HepG2 (cell line): Measurements from ENCODE around the gene CD7. TPM values are rescaled to one million over a fixed set of nuclear protein-coding genes. Genes with fewer than 3 reads are reported as not detected.

Experiments used
- AGO2 ChIP-seq: fragments of 200-400 bp; formaldehyde crosslinking; optimal IDR thresholded peaks from 2 replicates; pipeline ENCODE3; 2017; ENCODE audit warnings: mild to moderate bottlenecking, low read depth, low read length, moderate library complexity
- CENPT ChIP-seq: sonication (generic); formaldehyde crosslinking; IDR thresholded peaks from 2 replicates; pipeline ENCODE4 v1.8.0; 2022; ENCODE audit warnings: low read depth, mild to moderate bottlenecking, moderate library complexity, missing genetic modification reagents
- CSRNP1 ChIP-seq: sonication (generic); formaldehyde crosslinking; IDR thresholded peaks from 2 replicates; pipeline ENCODE4 v1.8.1; 2023; ENCODE audit warnings: mild to moderate bottlenecking, missing genetic modification reagents
- GATAD1 ChIP-seq: IDR thresholded peaks from 2 replicates; pipeline ENCODE4 v1.6.1; 2016; ENCODE audit warnings: missing genetic modification reagents, missing compliant biosample characterization
- GPBP1L1 ChIP-seq: sonication (generic); formaldehyde crosslinking; IDR thresholded peaks from 2 replicates; pipeline ENCODE4 v1.5.0; 2020; ENCODE audit warnings: mild to moderate bottlenecking, missing genetic modification reagents
- ISX ChIP-seq: sonication (generic); formaldehyde crosslinking; conservative IDR thresholded peaks from 2 replicates; pipeline ENCODE4 v1.5.0; 2020; ENCODE audit warnings: missing genetic modification reagents
- KLF11 ChIP-seq: IDR thresholded peaks from 2 replicates; pipeline ENCODE4 v1.6.1; 2016; ENCODE audit warnings: missing compliant biosample characterization
- MED1 ChIP-seq: sonication (generic); formaldehyde crosslinking; IDR thresholded peaks from 2 replicates; pipeline ENCODE4 v1.4.0; 2020; ENCODE audit warnings: missing genetic modification reagents
- PLSCR1 ChIP-seq: sonication (generic); formaldehyde crosslinking; IDR thresholded peaks from 2 replicates; pipeline ENCODE4 v1.5.0; 2020; ENCODE audit warnings: missing genetic modification reagents, mild to moderate bottlenecking, borderline replicate concordance
- TRIM22 ChIP-seq: fragments of 450-650 bp; IDR thresholded peaks from 2 replicates; pipeline ENCODE4 v1.6.1; 2017
- ZBTB25 ChIP-seq: IDR thresholded peaks from 2 replicates; pipeline ENCODE4 v1.6.1; 2018; ENCODE audit warnings: missing genetic modification reagents
- ZNF552 ChIP-seq: sonication (generic); formaldehyde crosslinking; IDR thresholded peaks from 2 replicates; pipeline ENCODE4 v1.9.0; 2022; ENCODE audit warnings: missing genetic modification reagents, mild to moderate bottlenecking, borderline replicate concordance
- ZNF652 ChIP-seq: IDR thresholded peaks from 2 replicates; pipeline ENCODE4 v1.6.1; 2016; ENCODE audit warnings: low read depth, borderline replicate concordance
- ZNF678 ChIP-seq: sonication (generic); formaldehyde crosslinking; IDR thresholded peaks from 2 replicates; pipeline ENCODE4 v1.4.0; 2020; ENCODE audit warnings: mild to moderate bottlenecking, missing genetic modification reagents
- ZNF713 ChIP-seq: sonication (generic); formaldehyde crosslinking; IDR thresholded peaks from 2 replicates; pipeline ENCODE4 v1.4.0; 2020; ENCODE audit warnings: mild to moderate bottlenecking, missing genetic modification reagents
- ZNF777 ChIP-seq: sonication (generic); formaldehyde crosslinking; IDR thresholded peaks from 2 replicates; pipeline ENCODE4 v1.4.0; 2020; ENCODE audit warnings: missing genetic modification reagents
- polyA plus RNA-seq, 8 experiments: library from polyadenylated mRNA; depleted of rRNA in 3 of 8; stranded (reverse) in 7 of 8; unstranded in 1 of 8; fragments of >200 nt; fragmentation: Illumina TruSeq in 4 of 8; extraction: Trizol in 4 of 8; gene quantifications; 2 replicates each; pipeline versions ENCODE4 v1.2.1 to v1.2.3, GENCODE V29; 2011 to 2016; ENCODE audit warnings: low read depth in 4 of 8, missing spikeins in 1 of 8, mixed read lengths in 1 of 8; ENCODE audit not compliant: insufficient read depth in 1 of 8
- total RNA-seq, 5 experiments: library from RNA; depleted of rRNA; stranded (reverse); fragments of >200 nt; fragmentation: Illumina TruSeq; extraction: Trizol; gene quantifications; 2 replicates each; pipeline ENCODE4 v1.2.3, GENCODE V29; 2016; ENCODE audit warnings: low read depth in 1 of 5
- TF ChIP-seq, protein P1 (sequence below): sonication (generic); formaldehyde crosslinking; IDR thresholded peaks from 2 replicates; pipeline ENCODE4 v1.4.0; 2020; ENCODE audit warnings: missing genetic modification reagents
- TF ChIP-seq, protein P2 (sequence below): sonication (generic); formaldehyde crosslinking; conservative IDR thresholded peaks from 2 replicates; pipeline ENCODE4 v1.4.0; 2020; ENCODE audit warnings: missing genetic modification reagents
- TF ChIP-seq, protein P3 (sequence below): sonication (generic); formaldehyde crosslinking; IDR thresholded peaks from 2 replicates; pipeline ENCODE4 v1.5.0; 2020; ENCODE audit warnings: missing genetic modification reagents

Gene CD7
- total and polyA plus RNA-seq, 2 of the 13 experiments (the other 11 are each of a cell fraction or from before 2014, with no cell fraction given) = 67.6 to 76.4 TPM

GRCh38 chr17:82320140-82320840 is 2.9 kb upstream of the CD7 start (continued):
- TF ChIP-seq, protein P1, sequence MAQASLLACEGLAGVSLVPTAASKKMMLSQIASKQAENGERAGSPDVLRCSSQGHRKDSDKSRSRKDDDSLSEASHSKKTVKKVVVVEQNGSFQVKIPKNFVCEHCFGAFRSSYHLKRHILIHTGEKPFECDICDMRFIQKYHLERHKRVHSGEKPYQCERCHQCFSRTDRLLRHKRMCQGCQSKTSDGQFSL (CRISPR knock-in tag) = 0 out of 2 replicates have a peak, but pooled peaks have one; percentile 21
- TF ChIP-seq MED1 (CRISPR knock-in tag) (peak; percentile 42; the same call in 1 of the 2 replicates), ZBTB25 (CRISPR knock-in tag) (peak; percentile 59; the same call in 1 of the 2 replicates), KLF11 (CRISPR knock-in tag) (no peak), ZNF552 (no peak), ZNF713 (CRISPR knock-in tag) (no peak), AGO2 (peak; percentile 30), PLSCR1 (no peak), CENPT (CRISPR knock-in tag) (no peak), GPBP1L1 (no peak), CSRNP1 (no peak), ZNF678 (CRISPR knock-in tag) (no peak), GATAD1 (CRISPR knock-in tag) (no peak), ZNF777 (CRISPR knock-in tag) (no peak), TRIM22 (no peak), ISX (CRISPR knock-in tag) (no peak), ZNF652 (CRISPR knock-in tag) (no peak)
- TF ChIP-seq, protein P2, sequence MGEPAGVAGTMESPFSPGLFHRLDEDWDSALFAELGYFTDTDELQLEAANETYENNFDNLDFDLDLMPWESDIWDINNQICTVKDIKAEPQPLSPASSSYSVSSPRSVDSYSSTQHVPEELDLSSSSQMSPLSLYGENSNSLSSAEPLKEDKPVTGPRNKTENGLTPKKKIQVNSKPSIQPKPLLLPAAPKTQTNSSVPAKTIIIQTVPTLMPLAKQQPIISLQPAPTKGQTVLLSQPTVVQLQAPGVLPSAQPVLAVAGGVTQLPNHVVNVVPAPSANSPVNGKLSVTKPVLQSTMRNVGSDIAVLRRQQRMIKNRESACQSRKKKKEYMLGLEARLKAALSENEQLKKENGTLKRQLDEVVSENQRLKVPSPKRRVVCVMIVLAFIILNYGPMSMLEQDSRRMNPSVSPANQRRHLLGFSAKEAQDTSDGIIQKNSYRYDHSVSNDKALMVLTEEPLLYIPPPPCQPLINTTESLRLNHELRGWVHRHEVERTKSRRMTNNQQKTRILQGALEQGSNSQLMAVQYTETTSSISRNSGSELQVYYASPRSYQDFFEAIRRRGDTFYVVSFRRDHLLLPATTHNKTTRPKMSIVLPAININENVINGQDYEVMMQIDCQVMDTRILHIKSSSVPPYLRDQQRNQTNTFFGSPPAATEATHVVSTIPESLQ (CRISPR knock-in tag) = no peak
- TF ChIP-seq, protein P3, sequence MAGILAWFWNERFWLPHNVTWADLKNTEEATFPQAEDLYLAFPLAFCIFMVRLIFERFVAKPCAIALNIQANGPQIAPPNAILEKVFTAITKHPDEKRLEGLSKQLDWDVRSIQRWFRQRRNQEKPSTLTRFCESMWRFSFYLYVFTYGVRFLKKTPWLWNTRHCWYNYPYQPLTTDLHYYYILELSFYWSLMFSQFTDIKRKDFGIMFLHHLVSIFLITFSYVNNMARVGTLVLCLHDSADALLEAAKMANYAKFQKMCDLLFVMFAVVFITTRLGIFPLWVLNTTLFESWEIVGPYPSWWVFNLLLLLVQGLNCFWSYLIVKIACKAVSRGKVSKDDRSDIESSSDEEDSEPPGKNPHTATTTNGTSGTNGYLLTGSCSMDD = no peak
- TF ChIP-seq, all 625 proteins: peak for 144
